HepG2 (cell line): ENCODE data around the gene PRKAR2A. TPM values are rescaled to one million over a fixed set of nuclear protein-coding genes. Genes with fewer than 3 reads are reported as not detected.

Experiments used
- ATAD3A ChIP-seq: sonication (generic); formaldehyde crosslinking; IDR thresholded peaks from 2 replicates; pipeline ENCODE4 v1.4.0; 2020; ENCODE audit warnings: missing genetic modification reagents
- ATRX ChIP-seq: sonication (generic); formaldehyde crosslinking; IDR thresholded peaks from 2 replicates; pipeline ENCODE4 v1.4.0; 2020; ENCODE audit warnings: missing genetic modification reagents, borderline replicate concordance
- ELF4 ChIP-seq: sonication (generic); formaldehyde crosslinking; IDR thresholded peaks from 2 replicates; pipeline ENCODE4 v1.5.0; 2020; ENCODE audit warnings: missing genetic modification reagents, mild to moderate bottlenecking, moderate library complexity, borderline replicate concordance
- FOXC1 ChIP-seq: sonication (generic); formaldehyde crosslinking; IDR thresholded peaks from 2 replicates; pipeline ENCODE4 v1.8.0; 2022; ENCODE audit warnings: mild to moderate bottlenecking, missing genetic modification reagents, borderline replicate concordance
- FOXM1 ChIP-seq: sonication (generic); formaldehyde crosslinking; IDR thresholded peaks from 2 replicates; pipeline ENCODE4 v1.5.0; 2020; ENCODE audit warnings: missing genetic modification reagents
- HES4 ChIP-seq: sonication (generic); formaldehyde crosslinking; IDR thresholded peaks from 2 replicates; pipeline ENCODE4 v1.9.0; 2021; ENCODE audit warnings: mild to moderate bottlenecking, missing genetic modification reagents, borderline replicate concordance
- HMGXB3 ChIP-seq: sonication (generic); formaldehyde crosslinking; IDR thresholded peaks from 2 replicates; pipeline ENCODE4 v1.4.0; 2020; ENCODE audit warnings: missing genetic modification reagents, borderline replicate concordance
- KMT2A ChIP-seq: sonication (generic); formaldehyde crosslinking; IDR thresholded peaks from 2 replicates; pipeline ENCODE4 v1.4.0; 2020; ENCODE audit warnings: missing genetic modification reagents
- MXD4 ChIP-seq: IDR thresholded peaks from 2 replicates; pipeline ENCODE4 v1.6.1; 2016; ENCODE audit warnings: mild to moderate bottlenecking, missing biosample characterization, missing genetic modification reagents
- NAIF1 ChIP-seq: sonication (generic); formaldehyde crosslinking; IDR thresholded peaks from 2 replicates; pipeline ENCODE4 v1.5.0; 2020; ENCODE audit warnings: mild to moderate bottlenecking, missing genetic modification reagents, borderline replicate concordance
- NFE2 ChIP-seq: sonication (generic); formaldehyde crosslinking; IDR thresholded peaks from 2 replicates; pipeline ENCODE4 v1.4.0; 2020; ENCODE audit warnings: missing genetic modification reagents
- NFIC ChIP-seq: IDR thresholded peaks from 2 replicates; pipeline ENCODE4 v1.6.1; 2012; ENCODE audit warnings: mild to moderate bottlenecking, low read length, inconsistent platforms
- RAD51 ChIP-seq: fragments of 450-650 bp; IDR thresholded peaks from 2 replicates; pipeline ENCODE4 v1.6.1; 2016; ENCODE audit warnings: borderline replicate concordance
- SETDB1 ChIP-seq: sonication (generic); formaldehyde crosslinking; IDR thresholded peaks from 2 replicates; pipeline ENCODE4 v1.5.1; 2020; ENCODE audit warnings: missing genetic modification reagents, mild to moderate bottlenecking, borderline replicate concordance
- SKI ChIP-seq: fragments of 450-650 bp; IDR thresholded peaks from one replicate; pipeline ENCODE4 v1.6.1; 2018; ENCODE audit warnings: mild to moderate bottlenecking; ENCODE audit not compliant: partially characterized antibody
- SOX6 ChIP-seq, 2 experiments: fragments of 450-650 bp in 1 of 2; sonication (generic) in 1 of 2; formaldehyde crosslinking in 1 of 2; IDR thresholded peaks; 2 replicates each; pipeline versions ENCODE4 v1.4.0 to v1.6.1; 2017 to 2020; ENCODE audit warnings: antibody characterized with exemption in 1 of 2, mild to moderate bottlenecking in 1 of 2, missing genetic modification reagents in 1 of 2
- SUZ12 ChIP-seq: fragments of 150-350 bp; IDR thresholded peaks from 2 replicates; pipeline ENCODE4 v1.6.1; 2014; ENCODE audit warnings: low read depth, low read length
- UBTF ChIP-seq: sonication (generic); formaldehyde crosslinking; IDR thresholded peaks from 2 replicates; pipeline ENCODE4 v1.4.0; 2020; ENCODE audit warnings: mild to moderate bottlenecking, missing genetic modification reagents
- ZBTB20 ChIP-seq: sonication (generic); formaldehyde crosslinking; IDR thresholded peaks from 2 replicates; pipeline ENCODE4 v1.8.1; 2023; ENCODE audit warnings: missing genetic modification reagents, low read depth, mild to moderate bottlenecking, borderline replicate concordance
- ZMYM4 ChIP-seq: sonication (generic); formaldehyde crosslinking; IDR thresholded peaks from 2 replicates; pipeline ENCODE4 v1.8.1; 2023; ENCODE audit warnings: mild to moderate bottlenecking, missing genetic modification reagents
- ZNF230 ChIP-seq: sonication (generic); formaldehyde crosslinking; IDR thresholded peaks from 2 replicates; pipeline ENCODE4 v1.4.0; 2020; ENCODE audit warnings: mild to moderate bottlenecking, missing genetic modification reagents
- ZNF3 ChIP-seq: IDR thresholded peaks from 2 replicates; pipeline ENCODE4 v1.7.0; 2017; ENCODE audit warnings: inconsistent platforms
- ZNF317 ChIP-seq: sonication (generic); formaldehyde crosslinking; IDR thresholded peaks from 2 replicates; pipeline ENCODE4 v1.5.0; 2020; ENCODE audit warnings: mild to moderate bottlenecking, missing genetic modification reagents
- ZNF343 ChIP-seq: sonication (generic); formaldehyde crosslinking; IDR thresholded peaks from 2 replicates; pipeline ENCODE4 v1.4.0; 2020; ENCODE audit warnings: mild to moderate bottlenecking, missing genetic modification reagents
- ZNF484 ChIP-seq: sonication (generic); formaldehyde crosslinking; IDR thresholded peaks from 2 replicates; pipeline ENCODE4 v1.5.1; 2020; ENCODE audit warnings: mild to moderate bottlenecking, low read depth, missing genetic modification reagents, borderline replicate concordance
- ZNF543 ChIP-seq: sonication (generic); formaldehyde crosslinking; IDR thresholded peaks from 2 replicates; pipeline ENCODE4 v1.4.0; 2020; ENCODE audit warnings: mild to moderate bottlenecking, missing genetic modification reagents
- polyA plus RNA-seq, 8 experiments: library from polyadenylated mRNA; depleted of rRNA in 3 of 8; stranded (reverse) in 7 of 8; unstranded in 1 of 8; fragments of >200 nt; fragmentation: Illumina TruSeq in 4 of 8; extraction: Trizol in 4 of 8; gene quantifications; 2 replicates each; pipeline versions ENCODE4 v1.2.1 to v1.2.3, GENCODE V29; 2011 to 2016; ENCODE audit warnings: low read depth in 4 of 8, missing spikeins in 1 of 8, mixed read lengths in 1 of 8; ENCODE audit not compliant: insufficient read depth in 1 of 8
- total RNA-seq, 5 experiments: library from RNA; depleted of rRNA; stranded (reverse); fragments of >200 nt; fragmentation: Illumina TruSeq; extraction: Trizol; gene quantifications; 2 replicates each; pipeline ENCODE4 v1.2.3, GENCODE V29; 2016; ENCODE audit warnings: low read depth in 1 of 5

Gene PRKAR2A
- total and polyA plus RNA-seq, 2 of the 13 experiments (the other 11 are each of a cell fraction or from before 2014, with no cell fraction given), result 11.8 to 29.2 TPM

GRCh38 chr3:48716982-48717746 is 130.5 kb downstream of the PRKAR2A start, which contains the start of gene IP6K2 (continued):
- TF ChIP-seq HMGXB3, result peak; percentile 94; the same call in 1 of the 2 replicates
- no peak for TF ChIP-seq ZNF3 (CRISPR knock-in tag)
- TF ChIP-seq FOXC1 (CRISPR knock-in tag), result 0 out of 2 replicates have a peak, but pooled peaks have one; percentile 28
- no peak for TF ChIP-seq ZNF230 (CRISPR knock-in tag)
- no peak for TF ChIP-seq ZNF543 (CRISPR knock-in tag)
- TF ChIP-seq ZMYM4 (CRISPR knock-in tag), result peak; percentile 87
- peak; percentile 30 for TF ChIP-seq SKI
- TF ChIP-seq SETDB1 (CRISPR knock-in tag), result no peak
- no peak for TF ChIP-seq MXD4
- TF ChIP-seq NFE2 (CRISPR knock-in tag), result no peak
- no peak for TF ChIP-seq SOX6 (IDR thresholded peaks at IDR 0.05)
- peak; percentile 73 for TF ChIP-seq SOX6 (CRISPR knock-in tag; IDR thresholded peaks at IDR 0.05)
- no peak for TF ChIP-seq ZNF317 (CRISPR knock-in tag)
- TF ChIP-seq KMT2A (CRISPR knock-in tag), result peak; percentile 63
- no peak; the same call in 1 of the 2 replicates for TF ChIP-seq NAIF1 (CRISPR knock-in tag)
- peak; percentile 72 for TF ChIP-seq ELF4 (CRISPR knock-in tag)
- no peak for TF ChIP-seq ATRX
- TF ChIP-seq ZBTB20, result no peak
- TF ChIP-seq SUZ12, result no peak
- no peak for TF ChIP-seq NFIC
- no peak for TF ChIP-seq ATAD3A (CRISPR knock-in tag)
- TF ChIP-seq RAD51, result no peak
- no peak for TF ChIP-seq FOXM1 (CRISPR knock-in tag)
- no peak for TF ChIP-seq HES4
- TF ChIP-seq UBTF (CRISPR knock-in tag), result no peak
- no peak for TF ChIP-seq ZNF484 (CRISPR knock-in tag)
- no peak for TF ChIP-seq ZNF343 (CRISPR knock-in tag)
